GM23338 (cell line): ENCODE measurements around the gene TMEM121. TPM values are rescaled to one million over a fixed set of nuclear protein-coding genes. Genes with fewer than 3 reads are reported as not detected.
"Not testable (repeated sequence)": the region's sequence is repeated elsewhere in the genome, so short reads cannot be mapped to it uniquely, and the experiment has no call there.

Experiments
- ATAC-seq: fragments of 200-7000 bp; cut with Tn5 transposase; 3 replicates; pipeline ENCODE4 v1.9.1; 2020
- DNase-seq: peaks from one replicate; pipeline ENCODE4 v3.0.0-alpha.2; 2015; ENCODE audit warnings: low spot score
- H2AFZ ChIP-seq: fragments of 200-600 bp; sonication (generic); 2 replicates; pipeline ENCODE4 v1.8.0; 2016; ENCODE audit warnings: antibody characterized with exemption, mild to moderate bottlenecking, moderate library complexity
- H3F3A ChIP-seq: fragments of 200-600 bp; sonication (generic); replicated peaks from 2 replicates; pipeline ENCODE4 v1.8.0; 2017; ENCODE audit warnings: antibody characterized with exemption, mixed run types, low read depth
- H3K27ac ChIP-seq: fragments of 200-600 bp; sonication (generic); 2 replicates; pipeline ENCODE4 v1.6.1; 2016; ENCODE audit warnings: low read depth
- H3K27me3 ChIP-seq: fragments of 200-600 bp; sonication (generic); 2 replicates; pipeline ENCODE4 v1.8.0; 2016; ENCODE audit warnings: mild to moderate bottlenecking, mixed run types, moderate library complexity; ENCODE audit not compliant: insufficient read depth
- H3K36me3 ChIP-seq: fragments of 200-600 bp; sonication (generic); 2 replicates; pipeline ENCODE4 v1.8.0; 2016; ENCODE audit warnings: mild to moderate bottlenecking; ENCODE audit not compliant: insufficient read depth
- H3K4me1 ChIP-seq: fragments of 200-600 bp; sonication (generic); 2 replicates; pipeline ENCODE4 v1.8.0; 2016; ENCODE audit warnings: mild to moderate bottlenecking, moderate library complexity; ENCODE audit not compliant: insufficient read depth
- H3K4me2 ChIP-seq: fragments of 200-600 bp; sonication (generic); 2 replicates; pipeline ENCODE4 v1.7.1; 2017; ENCODE audit warnings: mixed run types
- H3K4me3 ChIP-seq: fragments of 200-600 bp; sonication (generic); 2 replicates; pipeline ENCODE4 v1.6.1; 2016; ENCODE audit warnings: mixed run types
- H3K79me2 ChIP-seq: fragments of 200-600 bp; sonication (generic); replicated peaks from 2 replicates; pipeline ENCODE4 v1.8.0; 2017; ENCODE audit warnings: mild to moderate bottlenecking; ENCODE audit not compliant: insufficient read depth
- H3K9me2 ChIP-seq: fragments of 200-600 bp; sonication (generic); 2 replicates; pipeline ENCODE4 v1.8.0; 2017; ENCODE audit not compliant: insufficient read depth
- H4K20me1 ChIP-seq: fragments of 200-600 bp; sonication (generic); replicated peaks from 2 replicates; pipeline ENCODE4 v1.8.0; 2017; ENCODE audit warnings: mild to moderate bottlenecking; ENCODE audit not compliant: insufficient read depth
- H3K27ac Mint-ChIP-seq: 2 replicates; pipeline ENCODE4 v1.8.0; 2020; ENCODE audit warnings: inconsistent platforms, mild to moderate bottlenecking, moderate library complexity, mixed read lengths
- H3K27me3 Mint-ChIP-seq: 3 replicates; pipeline ENCODE4 v1.8.0; 2022; ENCODE audit warnings: low read depth, mild to moderate bottlenecking, moderate library complexity, mixed read lengths, inconsistent platforms; ENCODE audit not compliant: insufficient read depth, poor library complexity
- H3K36me3 Mint-ChIP-seq: 3 replicates; pipeline ENCODE4 v1.8.0; 2021; ENCODE audit warnings: low read depth, mild to moderate bottlenecking, inconsistent platforms, moderate library complexity, mixed read lengths
- H3K4me1 Mint-ChIP-seq: 3 replicates; pipeline ENCODE4 v1.8.0; 2020; ENCODE audit warnings: mild to moderate bottlenecking, inconsistent platforms, mixed read lengths
- H3K4me3 Mint-ChIP-seq: 3 replicates; pipeline ENCODE4 v1.8.0; 2021; ENCODE audit warnings: moderate library complexity, mild to moderate bottlenecking, inconsistent platforms, mixed read lengths
- H3K9me3 Mint-ChIP-seq: 3 replicates; pipeline ENCODE4 v1.8.0; 2020; ENCODE audit warnings: moderate library complexity, mild to moderate bottlenecking, inconsistent platforms, mixed read lengths
- CREB1 ChIP-seq: fragments of 250-450 bp; sonication (Bioruptor Pico); IDR thresholded peaks from 2 replicates; pipeline ENCODE4 v1.5.0; 2020; ENCODE audit warnings: low read depth, mild to moderate bottlenecking, moderate library complexity
- EZH2 ChIP-seq: fragments of 200-600 bp; sonication (generic); IDR thresholded peaks from one replicate; pipeline ENCODE4 v1.8.0; 2017; ENCODE audit warnings: antibody characterized with exemption, mild to moderate bottlenecking, low read depth; ENCODE audit not compliant: unreplicated experiment
- EZH2phosphoT487 ChIP-seq: fragments of 200-600 bp; sonication (generic); IDR thresholded peaks from one replicate; pipeline ENCODE4 v1.8.1; 2018; ENCODE audit warnings: antibody characterized with exemption; ENCODE audit not compliant: unreplicated experiment
- JUNB ChIP-seq: IDR thresholded peaks from one replicate; pipeline ENCODE4 v1.6.1; 2016; ENCODE audit warnings: antibody characterized with exemption; ENCODE audit not compliant: unreplicated experiment
- NANOG ChIP-seq: IDR thresholded peaks from 2 replicates; pipeline ENCODE4 v1.6.1; 2016; ENCODE audit warnings: antibody characterized with exemption, borderline replicate concordance
- POLR2AphosphoS5 ChIP-seq: IDR thresholded peaks from 2 replicates; pipeline ENCODE4 v1.6.1; 2016; ENCODE audit warnings: antibody characterized with exemption, low read depth
- ZNF114 ChIP-seq: fragments of 250-450 bp; sonication (Bioruptor Pico); IDR thresholded peaks from 2 replicates; pipeline ENCODE4 v1.5.0; 2020; ENCODE audit warnings: mild to moderate bottlenecking, moderate library complexity
- ZNF331 ChIP-seq: fragments of 250-450 bp; sonication (Bioruptor Pico); IDR thresholded peaks from 2 replicates; pipeline ENCODE4 v1.5.0; 2020; ENCODE audit warnings: low read depth, mild to moderate bottlenecking, moderate library complexity
- polyA plus RNA-seq: library from polyadenylated mRNA; unstranded; fragments of >200 nt; fragmentation: Nextera tagmentation; extraction: Ambion mirVana; gene quantifications from 2 replicates; pipeline ENCODE4 v1.2.1, GENCODE V29; 2016
- total RNA-seq: library from RNA; depleted of rRNA; stranded (reverse); fragments of >200 nt; shearing (Covaris generic); gene quantifications from 2 replicates; pipeline ENCODE4 v1.2.3, GENCODE V29; 2014
- TF ChIP-seq, protein P1 (sequence below): fragments of 250-450 bp; sonication (Bioruptor Pico); IDR thresholded peaks from 2 replicates; pipeline ENCODE4 v1.5.0; 2020; ENCODE audit warnings: mild to moderate bottlenecking, moderate library complexity
- TF ChIP-seq, protein P2 (sequence below): IDR thresholded peaks from one replicate; pipeline ENCODE4 v1.6.1; 2018; ENCODE audit warnings: antibody characterized with exemption; ENCODE audit not compliant: unreplicated experiment
- TF ChIP-seq, protein P3 (sequence below): IDR thresholded peaks from 2 replicates; pipeline ENCODE4 v1.6.1; 2016; ENCODE audit warnings: antibody characterized with exemption

The TMEM121 gene
- total and polyA plus RNA-seq, 2 experiments from 2014 or later: 0.13 to 1.3 TPM

DNA sequence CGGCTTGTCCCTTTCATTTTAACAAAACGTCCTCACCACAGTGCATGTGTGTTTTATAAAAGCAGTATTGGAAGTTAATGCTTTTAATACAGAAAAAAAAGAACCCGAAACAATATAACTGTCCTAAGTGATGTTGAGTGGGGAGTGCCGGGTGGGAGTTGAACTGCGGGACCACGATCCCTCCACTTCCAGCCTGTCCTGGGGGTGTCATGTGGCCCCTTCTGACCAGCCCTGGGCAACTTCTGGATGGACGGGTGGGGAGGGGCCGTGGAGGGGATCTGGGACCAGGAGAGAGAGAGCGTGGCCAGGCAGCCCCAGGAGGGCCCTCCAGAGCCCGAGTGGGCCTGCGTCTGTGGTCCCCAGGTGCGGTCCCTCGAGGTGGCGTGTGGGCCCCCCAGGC lies 35.0 kb downstream of the TMEM121 start:
- Mint-ChIP-seq H3K36me3 (peaks cover 20% of the 10 kb centered on the region), H3K27me3 (peaks cover 13% of the 10 kb centered on the region), H3K9me3 (peaks cover 36% of the 10 kb centered on the region)
- not testable (repeated sequence) for H3K4me3 ChIP-seq, ATAC-seq, H3F3A ChIP-seq, H3K27me3 ChIP-seq, H2AFZ ChIP-seq, H4K20me1 ChIP-seq, DNase-seq, H3K4me3 Mint-ChIP-seq, H3K4me2 ChIP-seq, H3K9me2 ChIP-seq, H3K79me2 ChIP-seq, H3K27ac Mint-ChIP-seq, H3K36me3 ChIP-seq, H3K4me1 ChIP-seq, H3K27ac ChIP-seq, H3K4me1 Mint-ChIP-seq

DNA sequence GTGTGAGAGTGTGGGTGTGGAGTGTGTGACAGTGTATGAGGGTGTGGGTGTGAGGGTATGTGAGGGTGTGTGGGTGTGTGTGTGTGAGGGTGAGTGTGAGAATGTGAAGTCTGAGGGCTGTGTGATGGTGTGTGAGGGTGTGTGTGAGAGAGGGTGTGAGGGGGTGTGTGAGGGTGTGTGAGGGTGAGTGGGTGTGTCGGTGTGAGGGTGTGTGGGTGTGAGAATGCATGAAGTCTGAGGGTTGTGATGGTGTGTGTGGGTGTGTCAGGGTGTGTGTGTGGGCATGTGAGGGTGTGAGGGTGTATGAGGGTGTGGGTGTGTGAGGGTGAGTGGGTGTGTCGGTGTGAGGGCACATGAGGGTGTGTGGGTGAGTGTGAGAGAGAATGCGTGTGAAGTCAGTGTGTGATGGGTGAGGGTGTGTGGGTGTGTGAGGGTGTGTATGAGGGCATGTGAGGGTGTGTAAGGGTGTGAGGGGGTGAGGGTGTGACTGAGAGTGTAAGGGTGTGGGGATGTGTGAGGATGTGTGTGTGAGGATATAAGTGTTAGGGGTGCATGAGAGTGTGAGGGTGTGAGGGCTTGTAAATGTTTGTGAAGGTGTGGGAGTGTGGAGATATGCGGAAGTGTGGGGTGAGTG lies 36.4 kb downstream of the TMEM121 start:
- Mint-ChIP-seq H3K27ac (no peak overlapping the region), H3K27me3 (peaks cover 8% of the 10 kb centered on the region), H3K36me3 (peaks cover 22% of the 10 kb centered on the region), H3K4me3 (no peak overlapping the region), H3K9me3 (peaks cover 34% of the 10 kb centered on the region), H3K4me1 (no peaks in the 10 kb centered on the region)
- H3F3A ChIP-seq: no peaks in the 10 kb centered on the region
- ATAC-seq: no peak
- no peaks in the 10 kb centered on the region for H3K9me2 ChIP-seq
- no peaks in the 10 kb centered on the region for H3K4me1 ChIP-seq
- no peak for DNase-seq
- no peaks in the 10 kb centered on the region for H3K36me3 ChIP-seq
- no peaks in the 10 kb centered on the region for H3K79me2 ChIP-seq
- H2AFZ ChIP-seq: no peak overlapping the region
- no peaks in the 10 kb centered on the region for H4K20me1 ChIP-seq
- H3K4me3 ChIP-seq: no peak overlapping the region
- no peak overlapping the region for H3K4me2 ChIP-seq
- H3K27me3 ChIP-seq: no peaks in the 10 kb centered on the region
- no peak overlapping the region for H3K27ac ChIP-seq
- TF ChIP-seq NANOG: no peak
- TF ChIP-seq, protein P1, sequence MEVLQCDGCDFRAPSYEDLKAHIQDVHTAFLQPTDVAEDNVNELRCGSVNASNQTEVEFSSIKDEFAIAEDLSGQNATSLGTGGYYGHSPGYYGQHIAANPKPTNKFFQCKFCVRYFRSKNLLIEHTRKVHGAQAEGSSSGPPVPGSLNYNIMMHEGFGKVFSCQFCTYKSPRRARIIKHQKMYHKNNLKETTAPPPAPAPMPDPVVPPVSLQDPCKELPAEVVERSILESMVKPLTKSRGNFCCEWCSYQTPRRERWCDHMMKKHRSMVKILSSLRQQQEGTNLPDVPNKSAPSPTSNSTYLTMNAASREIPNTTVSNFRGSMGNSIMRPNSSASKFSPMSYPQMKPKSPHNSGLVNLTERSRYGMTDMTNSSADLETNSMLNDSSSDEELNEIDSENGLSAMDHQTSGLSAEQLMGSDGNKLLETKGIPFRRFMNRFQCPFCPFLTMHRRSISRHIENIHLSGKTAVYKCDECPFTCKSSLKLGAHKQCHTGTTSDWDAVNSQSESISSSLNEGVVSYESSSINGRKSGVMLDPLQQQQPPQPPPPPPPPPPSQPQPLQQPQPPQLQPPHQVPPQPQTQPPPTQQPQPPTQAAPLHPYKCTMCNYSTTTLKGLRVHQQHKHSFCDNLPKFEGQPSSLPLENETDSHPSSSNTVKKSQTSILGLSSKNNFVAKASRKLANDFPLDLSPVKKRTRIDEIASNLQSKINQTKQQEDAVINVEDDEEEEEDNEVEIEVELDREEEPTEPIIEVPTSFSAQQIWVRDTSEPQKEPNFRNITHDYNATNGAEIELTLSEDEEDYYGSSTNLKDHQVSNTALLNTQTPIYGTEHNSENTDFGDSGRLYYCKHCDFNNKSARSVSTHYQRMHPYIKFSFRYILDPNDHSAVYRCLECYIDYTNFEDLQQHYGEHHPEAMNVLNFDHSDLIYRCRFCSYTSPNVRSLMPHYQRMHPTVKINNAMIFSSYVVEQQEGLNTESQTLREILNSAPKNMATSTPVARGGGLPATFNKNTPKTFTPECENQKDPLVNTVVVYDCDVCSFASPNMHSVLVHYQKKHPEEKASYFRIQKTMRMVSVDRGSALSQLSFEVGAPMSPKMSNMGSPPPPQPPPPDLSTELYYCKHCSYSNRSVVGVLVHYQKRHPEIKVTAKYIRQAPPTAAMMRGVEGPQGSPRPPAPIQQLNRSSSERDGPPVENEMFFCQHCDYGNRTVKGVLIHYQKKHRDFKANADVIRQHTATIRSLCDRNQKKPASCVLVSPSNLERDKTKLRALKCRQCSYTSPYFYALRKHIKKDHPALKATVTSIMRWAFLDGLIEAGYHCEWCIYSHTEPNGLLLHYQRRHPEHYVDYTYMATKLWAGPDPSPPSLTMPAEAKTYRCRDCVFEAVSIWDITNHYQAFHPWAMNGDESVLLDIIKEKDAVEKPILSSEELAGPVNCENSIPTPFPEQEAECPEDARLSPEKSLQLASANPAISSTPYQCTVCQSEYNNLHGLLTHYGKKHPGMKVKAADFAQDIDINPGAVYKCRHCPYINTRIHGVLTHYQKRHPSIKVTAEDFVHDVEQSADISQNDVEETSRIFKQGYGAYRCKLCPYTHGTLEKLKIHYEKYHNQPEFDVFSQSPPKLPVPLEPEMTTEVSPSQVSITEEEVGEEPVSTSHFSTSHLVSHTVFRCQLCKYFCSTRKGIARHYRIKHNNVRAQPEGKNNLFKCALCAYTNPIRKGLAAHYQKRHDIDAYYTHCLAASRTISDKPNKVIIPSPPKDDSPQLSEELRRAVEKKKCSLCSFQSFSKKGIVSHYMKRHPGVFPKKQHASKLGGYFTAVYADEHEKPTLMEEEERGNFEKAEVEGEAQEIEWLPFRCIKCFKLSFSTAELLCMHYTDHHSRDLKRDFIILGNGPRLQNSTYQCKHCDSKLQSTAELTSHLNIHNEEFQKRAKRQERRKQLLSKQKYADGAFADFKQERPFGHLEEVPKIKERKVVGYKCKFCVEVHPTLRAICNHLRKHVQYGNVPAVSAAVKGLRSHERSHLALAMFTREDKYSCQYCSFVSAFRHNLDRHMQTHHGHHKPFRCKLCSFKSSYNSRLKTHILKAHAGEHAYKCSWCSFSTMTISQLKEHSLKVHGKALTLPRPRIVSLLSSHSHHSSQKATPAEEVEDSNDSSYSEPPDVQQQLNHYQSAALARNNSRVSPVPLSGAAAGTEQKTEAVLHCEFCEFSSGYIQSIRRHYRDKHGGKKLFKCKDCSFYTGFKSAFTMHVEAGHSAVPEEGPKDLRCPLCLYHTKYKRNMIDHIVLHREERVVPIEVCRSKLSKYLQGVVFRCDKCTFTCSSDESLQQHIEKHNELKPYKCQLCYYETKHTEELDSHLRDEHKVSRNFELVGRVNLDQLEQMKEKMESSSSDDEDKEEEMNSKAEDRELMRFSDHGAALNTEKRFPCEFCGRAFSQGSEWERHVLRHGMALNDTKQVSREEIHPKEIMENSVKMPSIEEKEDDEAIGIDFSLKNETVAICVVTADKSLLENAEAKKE (CRISPR knock-in tag): no peak
- no peak for TF ChIP-seq JUNB
- no peak for TF ChIP-seq POLR2AphosphoS5
- TF ChIP-seq, protein P2, sequence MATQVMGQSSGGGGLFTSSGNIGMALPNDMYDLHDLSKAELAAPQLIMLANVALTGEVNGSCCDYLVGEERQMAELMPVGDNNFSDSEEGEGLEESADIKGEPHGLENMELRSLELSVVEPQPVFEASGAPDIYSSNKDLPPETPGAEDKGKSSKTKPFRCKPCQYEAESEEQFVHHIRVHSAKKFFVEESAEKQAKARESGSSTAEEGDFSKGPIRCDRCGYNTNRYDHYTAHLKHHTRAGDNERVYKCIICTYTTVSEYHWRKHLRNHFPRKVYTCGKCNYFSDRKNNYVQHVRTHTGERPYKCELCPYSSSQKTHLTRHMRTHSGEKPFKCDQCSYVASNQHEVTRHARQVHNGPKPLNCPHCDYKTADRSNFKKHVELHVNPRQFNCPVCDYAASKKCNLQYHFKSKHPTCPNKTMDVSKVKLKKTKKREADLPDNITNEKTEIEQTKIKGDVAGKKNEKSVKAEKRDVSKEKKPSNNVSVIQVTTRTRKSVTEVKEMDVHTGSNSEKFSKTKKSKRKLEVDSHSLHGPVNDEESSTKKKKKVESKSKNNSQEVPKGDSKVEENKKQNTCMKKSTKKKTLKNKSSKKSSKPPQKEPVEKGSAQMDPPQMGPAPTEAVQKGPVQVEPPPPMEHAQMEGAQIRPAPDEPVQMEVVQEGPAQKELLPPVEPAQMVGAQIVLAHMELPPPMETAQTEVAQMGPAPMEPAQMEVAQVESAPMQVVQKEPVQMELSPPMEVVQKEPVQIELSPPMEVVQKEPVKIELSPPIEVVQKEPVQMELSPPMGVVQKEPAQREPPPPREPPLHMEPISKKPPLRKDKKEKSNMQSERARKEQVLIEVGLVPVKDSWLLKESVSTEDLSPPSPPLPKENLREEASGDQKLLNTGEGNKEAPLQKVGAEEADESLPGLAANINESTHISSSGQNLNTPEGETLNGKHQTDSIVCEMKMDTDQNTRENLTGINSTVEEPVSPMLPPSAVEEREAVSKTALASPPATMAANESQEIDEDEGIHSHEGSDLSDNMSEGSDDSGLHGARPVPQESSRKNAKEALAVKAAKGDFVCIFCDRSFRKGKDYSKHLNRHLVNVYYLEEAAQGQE: no peak
- no peak for TF ChIP-seq EZH2phosphoT487
- no peak for TF ChIP-seq ZNF114 (CRISPR knock-in tag)
- no peak for TF ChIP-seq CREB1 (CRISPR knock-in tag)
- TF ChIP-seq ZNF331: no peak
- TF ChIP-seq EZH2: no peak
- TF ChIP-seq, protein P3, sequence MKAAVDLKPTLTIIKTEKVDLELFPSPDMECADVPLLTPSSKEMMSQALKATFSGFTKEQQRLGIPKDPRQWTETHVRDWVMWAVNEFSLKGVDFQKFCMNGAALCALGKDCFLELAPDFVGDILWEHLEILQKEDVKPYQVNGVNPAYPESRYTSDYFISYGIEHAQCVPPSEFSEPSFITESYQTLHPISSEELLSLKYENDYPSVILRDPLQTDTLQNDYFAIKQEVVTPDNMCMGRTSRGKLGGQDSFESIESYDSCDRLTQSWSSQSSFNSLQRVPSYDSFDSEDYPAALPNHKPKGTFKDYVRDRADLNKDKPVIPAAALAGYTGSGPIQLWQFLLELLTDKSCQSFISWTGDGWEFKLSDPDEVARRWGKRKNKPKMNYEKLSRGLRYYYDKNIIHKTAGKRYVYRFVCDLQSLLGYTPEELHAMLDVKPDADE: no peak
